ENCODE measurements around the gene CCDC149. TPM values are rescaled to one million over a fixed set of nuclear protein-coding genes. Genes with fewer than 3 reads are reported as not detected.

The CCDC149 gene
- total RNA-seq, 1 experiment from 2014 or later: 0.95 TPM

DNA sequence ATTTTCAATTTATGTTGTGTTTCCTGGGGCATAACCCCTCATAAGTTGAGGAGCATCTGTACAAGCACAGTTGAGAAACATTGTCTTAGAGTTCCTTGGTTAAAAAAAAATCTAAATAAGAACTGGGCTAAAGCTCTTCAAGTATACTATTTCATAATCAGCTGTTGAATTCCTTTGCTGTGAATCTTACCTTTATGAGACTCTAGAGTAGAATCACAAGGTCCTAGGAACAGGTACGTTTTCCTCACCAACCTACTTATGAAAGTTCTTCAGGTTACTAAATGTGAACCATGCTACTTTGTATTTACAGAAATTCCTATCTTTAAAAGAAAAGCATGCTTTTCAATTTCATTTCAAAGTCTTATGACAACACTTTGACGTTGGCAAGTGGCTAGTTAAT lies 138.4 kb downstream of the CCDC149 start:
- DNase-seq: no peak
- no TSS peak for BruUV-seq (replicated peaks)
- Mint-ChIP-seq H3K36me3 (ENCODE audit: insufficient read depth, unreplicated experiment) (no peaks in the 10 kb centered on the region), H3K9me3 (ENCODE audit: unreplicated experiment) (no peaks in the 10 kb centered on the region), H3K4me3 (ENCODE audit: unreplicated experiment) (no peak overlapping the region), H3K4me1 (ENCODE audit: low read depth, unreplicated experiment) (no peaks in the 10 kb centered on the region), H3K27me3 (ENCODE audit: insufficient read depth, unreplicated experiment) (no peaks in the 10 kb centered on the region), H3K27ac (ENCODE audit: unreplicated experiment) (no peak overlapping the region)
- Histone ChIP-seq H3K36me3 (ENCODE audit: control insufficient read depth, insufficient read depth, low read length) (no peaks in the 10 kb centered on the region), H3K27me3 (replicated peaks; ENCODE audit: control insufficient read depth, insufficient read depth, low read length) (no peaks in the 10 kb centered on the region), H3K4me3 (ENCODE audit: low read depth, low read length) (no peak overlapping the region), H3K4me1 (no peaks in the 10 kb centered on the region), H3K9me3 (no peaks in the 10 kb centered on the region)
- intact Hi-C loops (cut with micrococcal nuclease; ENCODE audit: unreplicated experiment): no loop called here
- ChIA-PET CTCF (no interaction called here), POLR2A (no interaction called here)
- TF ChIP-seq, protein P1, sequence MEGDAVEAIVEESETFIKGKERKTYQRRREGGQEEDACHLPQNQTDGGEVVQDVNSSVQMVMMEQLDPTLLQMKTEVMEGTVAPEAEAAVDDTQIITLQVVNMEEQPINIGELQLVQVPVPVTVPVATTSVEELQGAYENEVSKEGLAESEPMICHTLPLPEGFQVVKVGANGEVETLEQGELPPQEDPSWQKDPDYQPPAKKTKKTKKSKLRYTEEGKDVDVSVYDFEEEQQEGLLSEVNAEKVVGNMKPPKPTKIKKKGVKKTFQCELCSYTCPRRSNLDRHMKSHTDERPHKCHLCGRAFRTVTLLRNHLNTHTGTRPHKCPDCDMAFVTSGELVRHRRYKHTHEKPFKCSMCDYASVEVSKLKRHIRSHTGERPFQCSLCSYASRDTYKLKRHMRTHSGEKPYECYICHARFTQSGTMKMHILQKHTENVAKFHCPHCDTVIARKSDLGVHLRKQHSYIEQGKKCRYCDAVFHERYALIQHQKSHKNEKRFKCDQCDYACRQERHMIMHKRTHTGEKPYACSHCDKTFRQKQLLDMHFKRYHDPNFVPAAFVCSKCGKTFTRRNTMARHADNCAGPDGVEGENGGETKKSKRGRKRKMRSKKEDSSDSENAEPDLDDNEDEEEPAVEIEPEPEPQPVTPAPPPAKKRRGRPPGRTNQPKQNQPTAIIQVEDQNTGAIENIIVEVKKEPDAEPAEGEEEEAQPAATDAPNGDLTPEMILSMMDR (IDR thresholded peaks at IDR 0.05; ENCODE audit: insufficient read depth in 1 of 2, low read depth in 1 of 2, low read length in 1 of 2, severe bottlenecking in 1 of 2, unreplicated experiment in 1 of 2): no peak

DNA sequence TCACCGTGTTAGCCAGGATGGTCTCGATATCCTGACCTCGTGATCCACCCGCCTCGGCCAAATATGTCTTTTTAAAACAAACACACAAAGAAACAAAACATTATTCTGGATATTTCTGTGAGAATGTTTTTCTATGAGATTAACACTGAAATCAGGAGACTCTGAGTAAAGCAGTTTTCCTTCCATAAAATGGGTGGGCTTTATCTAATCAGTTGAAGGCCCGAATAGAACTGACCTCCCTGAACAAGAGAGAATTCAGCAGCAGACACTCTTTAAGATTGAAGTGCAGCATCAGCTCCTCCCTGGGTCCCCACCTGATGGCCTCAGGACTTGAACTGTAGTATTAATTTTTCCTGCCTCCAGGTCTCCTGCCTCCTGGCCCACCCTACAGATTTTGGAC lies 139.9 kb downstream of the CCDC149 start:
- H3K9me3 Mint-ChIP-seq (ENCODE audit: unreplicated experiment): no peaks in the 10 kb centered on the region
- BruUV-seq (replicated peaks): no TSS peak
- no peaks in the 10 kb centered on the region for H3K27me3 Mint-ChIP-seq (ENCODE audit: insufficient read depth, unreplicated experiment)
- H3K4me1 Mint-ChIP-seq (ENCODE audit: low read depth, unreplicated experiment): no peaks in the 10 kb centered on the region
- H3K36me3 Mint-ChIP-seq (ENCODE audit: insufficient read depth, unreplicated experiment): no peaks in the 10 kb centered on the region
- no peak overlapping the region for H3K27ac Mint-ChIP-seq (ENCODE audit: unreplicated experiment)
- Histone ChIP-seq H3K36me3 (ENCODE audit: control insufficient read depth, insufficient read depth, low read length) (no peaks in the 10 kb centered on the region), H3K4me1 (no peaks in the 10 kb centered on the region), H3K9me3 (no peaks in the 10 kb centered on the region), H3K27me3 (replicated peaks; ENCODE audit: control insufficient read depth, insufficient read depth, low read length) (no peaks in the 10 kb centered on the region), H3K4me3 (ENCODE audit: low read depth, low read length) (no peak overlapping the region)
- intact Hi-C loops (cut with micrococcal nuclease; ENCODE audit: unreplicated experiment): no loop called here
- no peak overlapping the region for H3K4me3 Mint-ChIP-seq (ENCODE audit: unreplicated experiment)
- DNase-seq: no peak
- ChIA-PET CTCF (no interaction called here), POLR2A (no interaction called here)
- TF ChIP-seq, protein P1 (IDR thresholded peaks at IDR 0.05; ENCODE audit: insufficient read depth in 1 of 2, low read depth in 1 of 2, low read length in 1 of 2, severe bottlenecking in 1 of 2, unreplicated experiment in 1 of 2): no peak

DNA sequence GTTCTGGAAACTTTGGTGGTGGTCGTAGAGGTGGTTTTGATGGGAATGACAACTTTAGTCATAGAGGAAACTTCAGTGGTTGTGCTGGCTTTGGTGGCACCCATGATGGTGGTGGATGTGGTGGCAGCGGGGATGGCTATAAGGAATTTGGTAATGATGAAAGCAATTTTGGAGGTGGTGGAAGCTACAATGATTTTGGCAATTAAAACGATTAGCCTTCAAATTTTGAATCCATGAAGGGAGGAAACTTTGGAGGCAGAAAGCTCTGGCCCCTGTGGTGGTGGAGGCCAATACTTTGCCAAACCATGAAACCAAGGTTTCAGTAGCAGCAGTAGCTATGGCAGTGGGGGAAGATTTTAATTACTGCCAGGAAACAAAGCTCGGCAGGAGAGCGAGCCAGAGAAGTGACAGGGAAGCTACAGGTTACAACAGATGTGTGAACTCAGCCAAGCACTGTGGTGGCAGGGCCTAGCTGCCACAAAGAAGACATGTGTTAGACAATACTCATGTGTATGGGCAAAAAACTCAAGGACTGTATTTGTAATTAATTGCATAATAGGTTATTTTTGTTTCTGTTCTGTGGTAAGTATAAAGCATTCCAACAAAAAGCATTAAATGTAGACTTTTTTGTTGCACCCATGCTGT lies 140.7 kb downstream of the CCDC149 start:
- Mint-ChIP-seq H3K27ac (ENCODE audit: unreplicated experiment) (no peak overlapping the region), H3K27me3 (ENCODE audit: insufficient read depth, unreplicated experiment) (no peaks in the 10 kb centered on the region), H3K9me3 (ENCODE audit: unreplicated experiment) (no peaks in the 10 kb centered on the region), H3K4me3 (ENCODE audit: unreplicated experiment) (no peak overlapping the region), H3K4me1 (ENCODE audit: low read depth, unreplicated experiment) (no peaks in the 10 kb centered on the region), H3K36me3 (ENCODE audit: insufficient read depth, unreplicated experiment) (no peaks in the 10 kb centered on the region)
- CTCF ChIA-PET: interaction anchor here (0.6 kb wide), 1 partner anchor 22 kb away, joined by 4 read pairs; no protein-coding TSS in a partner anchor
- POLR2A ChIA-PET: no interaction called here
- no peak overlapping the region for H3K4me3 ChIP-seq (ENCODE audit: low read depth, low read length)
- intact Hi-C loops (cut with micrococcal nuclease; ENCODE audit: unreplicated experiment): no loop called here
- no TSS peak for BruUV-seq (replicated peaks)
- H3K36me3 ChIP-seq (ENCODE audit: control insufficient read depth, insufficient read depth, low read length): no peaks in the 10 kb centered on the region
- H3K27me3 ChIP-seq (replicated peaks; ENCODE audit: control insufficient read depth, insufficient read depth, low read length): no peaks in the 10 kb centered on the region
- no peaks in the 10 kb centered on the region for H3K4me1 ChIP-seq
- no peaks in the 10 kb centered on the region for H3K9me3 ChIP-seq
- no peak for DNase-seq
- TF ChIP-seq, protein P1 (IDR thresholded peaks at IDR 0.05; ENCODE audit: insufficient read depth in 1 of 2, low read depth in 1 of 2, low read length in 1 of 2, severe bottlenecking in 1 of 2, unreplicated experiment in 1 of 2): no peak
